ENCODE measurements around the gene UBE3D.

UBE3D gene

GRCh38 chr6:82910820-82911219, 154.8 kb downstream of the UBE3D start:
- Histone ChIP-seq H3K9me2 (replicated peaks; ENCODE audit: control insufficient read depth, low read length) (no peaks in the 10 kb centered on the region), H3F3A (ENCODE audit: control insufficient read depth, insufficient read depth) (no peaks in the 10 kb centered on the region), H4K20me1 (ENCODE audit: control insufficient read depth, insufficient read depth, low read depth, low read length) (no peaks in the 10 kb centered on the region), H3K27me3 (ENCODE audit: control insufficient read depth, low read length) (no peaks in the 10 kb centered on the region), H3K36me3 (ENCODE audit: control insufficient read depth, low read length) (peaks cover 3% of the 10 kb centered on the region; the same call in 1 of the 2 replicates), H3K79me2 (ENCODE audit: control insufficient read depth, low read length) (no peaks in the 10 kb centered on the region), H3K27ac (ENCODE audit: low read depth, low read length) (no peak overlapping the region), H3K4me2 (ENCODE audit: low read length) (no peak overlapping the region), H3K9me3 (ENCODE audit: control insufficient read depth, insufficient read depth, low read length) (no peaks in the 10 kb centered on the region), H3K4me3 (ENCODE audit: low read length) (no peak overlapping the region), H3K4me1 (ENCODE audit: control insufficient read depth, low read length) (no peaks in the 10 kb centered on the region)
- TF ChIP-seq CTCF (IDR thresholded peaks at IDR 0.05; ENCODE audit: low read depth, low read length, poor library complexity, severe bottlenecking) (no peak), EZH2phosphoT487 (IDR thresholded peaks at IDR 0.05; ENCODE audit: borderline replicate concordance, low read length) (no peak)

GRCh38 chr6:82910395-82910794, 155.2 kb downstream of the UBE3D start:
- Histone ChIP-seq H3K4me1 (ENCODE audit: control insufficient read depth, low read length) (no peaks in the 10 kb centered on the region), H3K9me2 (replicated peaks; ENCODE audit: control insufficient read depth, low read length) (no peaks in the 10 kb centered on the region), H3K27me3 (ENCODE audit: control insufficient read depth, low read length) (no peaks in the 10 kb centered on the region), H3K9me3 (ENCODE audit: control insufficient read depth, insufficient read depth, low read length) (no peaks in the 10 kb centered on the region), H3F3A (ENCODE audit: control insufficient read depth, insufficient read depth) (no peaks in the 10 kb centered on the region), H3K79me2 (ENCODE audit: control insufficient read depth, low read length) (no peaks in the 10 kb centered on the region), H3K4me3 (ENCODE audit: low read length) (no peak overlapping the region), H4K20me1 (ENCODE audit: control insufficient read depth, insufficient read depth, low read depth, low read length) (no peaks in the 10 kb centered on the region), H3K27ac (ENCODE audit: low read depth, low read length) (no peak overlapping the region), H3K36me3 (ENCODE audit: control insufficient read depth, low read length) (peaks cover 3% of the 10 kb centered on the region; the same call in 1 of the 2 replicates), H3K4me2 (ENCODE audit: low read length) (no peak overlapping the region)
- TF ChIP-seq CTCF (IDR thresholded peaks at IDR 0.05; ENCODE audit: low read depth, low read length, poor library complexity, severe bottlenecking) = no peak
- no peak for TF ChIP-seq EZH2phosphoT487 (IDR thresholded peaks at IDR 0.05; ENCODE audit: borderline replicate concordance, low read length)

- no peaks in the 10 kb centered on the region for H3K4me1 ChIP-seq (ENCODE audit: control insufficient read depth, low read length)
- H3K27ac ChIP-seq (ENCODE audit: low read depth, low read length) = no peak overlapping the region
- no peaks in the 10 kb centered on the region for H3K9me2 ChIP-seq (replicated peaks; ENCODE audit: control insufficient read depth, low read length)
- H3K79me2 ChIP-seq (ENCODE audit: control insufficient read depth, low read length) = no peaks in the 10 kb centered on the region
- H3F3A ChIP-seq (ENCODE audit: control insufficient read depth, insufficient read depth) = no peaks in the 10 kb centered on the region
- no peaks in the 10 kb centered on the region for H3K36me3 ChIP-seq (ENCODE audit: control insufficient read depth, low read length)
- no peak overlapping the region for H3K4me2 ChIP-seq (ENCODE audit: low read length)
- no peak overlapping the region for H3K4me3 ChIP-seq (ENCODE audit: low read length)
- no peaks in the 10 kb centered on the region for H3K9me3 ChIP-seq (ENCODE audit: control insufficient read depth, insufficient read depth, low read length)
- no peaks in the 10 kb centered on the region for H3K27me3 ChIP-seq (ENCODE audit: control insufficient read depth, low read length)
- TF ChIP-seq CTCF (IDR thresholded peaks at IDR 0.05; ENCODE audit: low read depth, low read length, poor library complexity, severe bottlenecking) (no peak), EZH2phosphoT487 (IDR thresholded peaks at IDR 0.05; ENCODE audit: borderline replicate concordance, low read length) (no peak)
- H4K20me1 ChIP-seq (ENCODE audit: control insufficient read depth, insufficient read depth, low read depth, low read length) = no peaks in the 10 kb centered on the region
Observed at GRCh38 chr6:82909551-82909950, 156.1 kb downstream of the UBE3D start.

GRCh38 chr6:82908661-82909060, 157.0 kb downstream of the UBE3D start:
- TF ChIP-seq CTCF (IDR thresholded peaks at IDR 0.05; ENCODE audit: low read depth, low read length, poor library complexity, severe bottlenecking) (no peak), EZH2phosphoT487 (IDR thresholded peaks at IDR 0.05; ENCODE audit: borderline replicate concordance, low read length) (no peak)
- no peak overlapping the region for H3K4me2 ChIP-seq (ENCODE audit: low read length)
- no peak overlapping the region for H3K4me3 ChIP-seq (ENCODE audit: low read length)
- H3K9me2 ChIP-seq (replicated peaks; ENCODE audit: control insufficient read depth, low read length) = no peaks in the 10 kb centered on the region
- H3K27ac ChIP-seq (ENCODE audit: low read depth, low read length) = no peak overlapping the region
- no peaks in the 10 kb centered on the region for H3F3A ChIP-seq (ENCODE audit: control insufficient read depth, insufficient read depth)
- no peaks in the 10 kb centered on the region for H3K9me3 ChIP-seq (ENCODE audit: control insufficient read depth, insufficient read depth, low read length)
- no peaks in the 10 kb centered on the region for H4K20me1 ChIP-seq (ENCODE audit: control insufficient read depth, insufficient read depth, low read depth, low read length)
- H3K4me1 ChIP-seq (ENCODE audit: control insufficient read depth, low read length) = no peaks in the 10 kb centered on the region
- no peaks in the 10 kb centered on the region for H3K36me3 ChIP-seq (ENCODE audit: control insufficient read depth, low read length)
- H3K79me2 ChIP-seq (ENCODE audit: control insufficient read depth, low read length) = no peaks in the 10 kb centered on the region
- H3K27me3 ChIP-seq (ENCODE audit: control insufficient read depth, low read length) = no peaks in the 10 kb centered on the region
